Measurements from ENCODE around the gene MRTFA. TPM values are rescaled to one million over a fixed set of nuclear protein-coding genes. Genes with fewer than 3 reads are reported as not detected.
A peak's percentile ranks its signal among the peaks of the same experiment; 100 is the strongest.
"Not testable (repeated sequence)": the region's sequence is repeated elsewhere in the genome, so short reads cannot be mapped to it uniquely, and the experiment has no call there.

MRTFA gene
- total RNA-seq, 4 donors from 2014 or later = 81.6 to 109 (median 94.5) TPM

GRCh38 chr22:40512426-40513136, 123.9 kb downstream of the MRTFA start:
- no peaks in the 10 kb centered on the region for H3K36me3 ChIP-seq
- no peak for DNase-seq (ENCODE audit: low spot score in 2 of 2)
- WGBS = 25% methylated on average over 2 of the region's 2 CpGs
- peak overlapping the region; percentile 80 for H3K27ac ChIP-seq
- no peak for TF ChIP-seq EP300 (IDR thresholded peaks at IDR 0.05)
- TF ChIP-seq CTCF (IDR thresholded peaks at IDR 0.05) = no peak
- peak; percentile 60 to 97 (median 88) for TF ChIP-seq POLR2AphosphoS5 (IDR thresholded peaks at IDR 0.05)
- peaks cover 56% of the 10 kb centered on the region for H3K4me1 ChIP-seq
- no peaks in the 10 kb centered on the region for H3K27me3 ChIP-seq
- no peaks in the 10 kb centered on the region for H3K9me3 ChIP-seq
- no peak overlapping the region for H3K4me3 ChIP-seq

- peak overlapping the region; percentile 80 for H3K27ac ChIP-seq
- H3K36me3 ChIP-seq = no peaks in the 10 kb centered on the region
- H3K4me1 ChIP-seq = peaks cover 59% of the 10 kb centered on the region
- H3K27me3 ChIP-seq = no peaks in the 10 kb centered on the region
- H3K9me3 ChIP-seq = no peaks in the 10 kb centered on the region
- TF ChIP-seq POLR2AphosphoS5 (IDR thresholded peaks at IDR 0.05) (no peak), POLR2A (IDR thresholded peaks at IDR 0.05) (no peak), EP300 (IDR thresholded peaks at IDR 0.05) (no peak), CTCF (IDR thresholded peaks at IDR 0.05) (no peak)
- H3K4me3 ChIP-seq = no peak overlapping the region
- DNase-seq (ENCODE audit: low spot score in 2 of 2) = no peak
Measured at GRCh38 chr22:40511604-40512003, 124.9 kb downstream of the MRTFA start.

- H3K4me1 ChIP-seq = peaks cover 59% of the 10 kb centered on the region
- H3K9me3 ChIP-seq = no peaks in the 10 kb centered on the region
- 54% methylated on average over 4 of the region's 4 CpGs for WGBS
Measured at GRCh38 chr22:40510631-40511364, 125.7 kb downstream of the MRTFA start.

GRCh38 chr22:40509401-40510134, 127.0 kb downstream of the MRTFA start:
- Histone ChIP-seq H3K27me3 (no peaks in the 10 kb centered on the region), H3K27ac (peak overlapping the region; percentile 80), H3K9me3 (no peaks in the 10 kb centered on the region), H3K4me1 (peaks cover 63% of the 10 kb centered on the region), H3K36me3 (no peaks in the 10 kb centered on the region), H3K4me3 (no peak overlapping the region)
- DNase-seq (ENCODE audit: low spot score in 2 of 2) = no peak
- TF ChIP-seq POLR2A (IDR thresholded peaks at IDR 0.05) = no peak
- no peak for TF ChIP-seq CTCF (IDR thresholded peaks at IDR 0.05)
- peak in 1 of 3 donors; percentile 25 for TF ChIP-seq POLR2AphosphoS5 (IDR thresholded peaks at IDR 0.05)
- no peak for TF ChIP-seq EP300 (IDR thresholded peaks at IDR 0.05)
- 13% methylated on average over 4 of the region's 4 CpGs for WGBS

More at GRCh38 chr22:40510631-40511364, 125.7 kb downstream of the MRTFA start:
- DNase-seq (ENCODE audit: low spot score in 2 of 2) = no peak
- H3K4me3 ChIP-seq = no peak overlapping the region
- H3K27ac ChIP-seq = peak overlapping the region; percentile 80
- TF ChIP-seq CTCF (IDR thresholded peaks at IDR 0.05) (no peak), POLR2A (IDR thresholded peaks at IDR 0.05) (no peak)
- no peaks in the 10 kb centered on the region for H3K27me3 ChIP-seq
- H3K36me3 ChIP-seq = no peaks in the 10 kb centered on the region

GRCh38 chr22:40508046-40508445, 128.5 kb downstream of the MRTFA start:
- WGBS = 46% methylated on average over 8 of the region's 8 CpGs
- not testable (repeated sequence) for H3K27ac ChIP-seq; DNase-seq (ENCODE audit: low spot score in 2 of 2); H3K9me3 ChIP-seq; H3K27me3 ChIP-seq; H3K36me3 ChIP-seq; H3K4me3 ChIP-seq
- H3K4me1 ChIP-seq = peaks cover 61% of the 10 kb centered on the region
